ENCODE measurements around the gene SLC38A3.
"Not testable (repeated sequence)": the region's sequence is repeated elsewhere in the genome, so short reads cannot be mapped to it uniquely, and the experiment has no call there.

Gene SLC38A3

DNA sequence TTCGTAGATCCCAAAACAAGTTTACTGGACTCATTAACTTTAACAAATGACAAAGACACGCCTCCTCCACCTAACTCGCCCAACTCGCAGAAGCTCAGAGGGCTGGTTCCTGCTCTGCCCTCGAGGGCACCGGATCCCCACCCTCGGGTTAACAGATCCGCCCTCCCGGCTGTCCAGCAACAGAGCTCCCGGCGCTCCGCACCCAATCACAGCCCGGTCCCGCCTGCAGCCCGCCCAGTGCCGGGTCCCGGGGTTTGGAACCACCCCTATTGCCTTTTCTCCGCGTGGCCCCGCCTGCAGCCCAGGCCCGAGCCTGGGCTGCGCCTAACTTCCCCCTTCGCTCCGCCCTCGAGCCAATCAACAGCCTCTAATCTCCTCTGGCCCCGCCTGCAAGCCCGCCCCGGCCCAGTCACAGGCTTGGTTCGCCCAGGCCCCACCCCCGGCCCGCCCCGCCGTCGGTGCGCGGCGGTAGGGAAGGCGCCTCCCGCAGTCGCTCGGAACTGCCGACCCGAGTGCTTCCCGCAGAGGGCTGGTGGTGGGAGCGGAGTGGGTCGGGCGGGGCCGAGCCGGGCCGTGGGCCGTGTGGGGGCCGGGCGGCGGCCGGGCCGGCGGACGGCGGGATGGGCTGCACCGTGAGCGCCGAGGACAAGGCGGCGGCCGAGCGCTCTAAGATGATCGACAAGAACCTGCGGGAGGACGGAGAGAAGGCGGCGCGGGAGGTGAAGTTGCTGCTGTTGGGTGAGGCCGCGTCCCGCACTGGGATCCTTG is 30.8 kb downstream of the SLC38A3 start, which contains the start of gene GNAI2:
GNAI2 (plus strand) TSS at position 489 of the 768 bp plus-strand sequence; CDS start at position 621, 132 bp downstream.
- DNase-seq: peak; percentile 94

DNA sequence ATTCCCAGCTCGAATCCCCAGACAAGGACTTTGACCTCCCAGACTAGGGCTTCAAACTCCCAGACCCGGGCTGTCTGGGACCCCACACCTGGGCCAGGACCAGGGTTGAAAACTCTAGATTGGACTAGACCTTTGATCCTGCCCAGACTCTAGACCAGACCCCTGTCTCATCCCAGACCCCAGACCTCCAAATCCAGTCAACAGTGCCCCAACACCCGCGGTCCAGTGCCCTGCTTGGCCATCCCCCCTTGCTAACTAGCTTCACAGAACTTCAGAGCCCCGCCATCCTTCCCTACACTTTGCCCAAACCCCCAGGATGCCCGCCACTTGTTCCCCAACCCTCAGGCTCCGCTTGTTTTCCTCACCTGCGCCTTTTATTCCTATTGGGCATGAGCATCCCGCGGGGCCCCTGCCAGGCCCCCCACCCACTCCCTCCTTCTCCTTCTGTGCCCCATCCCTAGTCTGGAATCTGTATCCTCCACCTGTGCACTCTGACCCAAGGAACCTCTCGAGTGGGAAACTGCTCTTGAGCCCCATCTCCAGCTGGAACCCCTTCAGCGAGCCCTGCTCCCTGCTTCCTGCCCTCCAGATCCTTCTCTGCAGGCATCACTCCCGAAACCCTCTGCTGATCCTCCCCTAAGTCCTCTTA is 31.5 kb downstream of the SLC38A3 start:
- DNase-seq: no peak

DNA sequence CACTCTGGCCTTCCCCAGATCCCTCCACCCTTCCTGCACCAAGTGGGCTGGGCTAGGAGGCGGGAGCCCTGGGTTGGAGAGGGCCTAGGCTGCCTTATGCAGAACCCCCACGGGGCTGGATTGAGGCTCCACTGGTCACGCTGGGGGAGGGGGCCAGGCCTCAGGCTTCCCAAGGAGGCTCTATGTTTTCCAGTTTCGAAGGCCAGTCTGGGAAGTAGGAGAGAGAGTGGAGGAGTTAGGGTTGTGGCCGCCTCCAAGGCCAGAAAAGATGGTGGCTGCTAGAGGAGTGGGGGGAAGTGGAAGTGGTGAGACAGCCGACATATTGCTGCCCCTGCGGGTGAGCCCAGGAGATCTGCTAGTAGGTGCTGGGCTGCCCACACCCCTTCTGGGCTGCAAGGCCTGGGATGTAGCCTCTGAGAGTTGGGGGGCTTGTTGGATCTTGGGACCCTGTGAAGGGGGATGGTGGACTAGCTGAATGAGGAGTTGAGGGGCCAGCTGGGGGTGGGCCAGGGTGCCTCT is 32.1 kb downstream of the SLC38A3 start:
- DNase-seq: no peak

DNA sequence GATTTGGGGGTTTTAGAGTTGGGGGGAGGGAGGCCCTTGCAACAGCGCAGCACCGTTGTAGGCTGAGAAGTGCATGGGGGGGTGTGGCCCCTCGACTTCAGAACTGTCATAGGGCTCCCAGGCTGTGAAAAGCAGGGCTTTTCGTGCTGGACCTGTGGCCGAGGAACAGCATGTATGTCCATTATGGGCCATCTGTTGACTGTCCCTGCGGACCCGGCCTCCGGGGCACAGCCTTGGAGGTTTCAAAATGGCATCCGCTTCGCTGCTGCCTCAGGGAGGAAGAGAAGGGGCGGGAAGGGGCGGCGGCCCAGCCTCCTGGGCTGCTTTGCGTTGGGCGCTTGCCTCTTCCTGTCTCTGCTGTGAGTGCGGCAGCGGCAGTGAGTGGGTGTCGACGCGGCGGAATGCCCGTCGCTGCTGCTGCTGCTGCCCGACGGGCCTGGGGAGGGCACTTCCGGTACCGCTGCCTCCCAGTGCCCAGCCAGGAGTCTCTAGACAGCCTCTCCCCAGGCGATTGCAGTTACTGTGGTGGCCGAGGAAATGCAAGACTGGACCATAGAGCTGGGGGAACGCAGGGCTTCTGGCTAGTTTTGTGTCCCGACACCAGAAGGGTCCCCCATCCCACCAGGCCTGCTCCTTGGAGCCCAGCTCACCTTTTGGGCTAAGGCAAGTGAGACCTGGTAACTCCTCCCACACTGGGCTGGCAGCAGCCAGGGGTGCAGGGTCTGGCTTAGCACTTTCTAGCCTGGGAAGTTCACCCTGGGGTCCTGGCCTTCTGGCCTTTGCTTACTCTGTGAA is 32.9 kb downstream of the SLC38A3 start:
- peak; percentile 41 for DNase-seq

DNA sequence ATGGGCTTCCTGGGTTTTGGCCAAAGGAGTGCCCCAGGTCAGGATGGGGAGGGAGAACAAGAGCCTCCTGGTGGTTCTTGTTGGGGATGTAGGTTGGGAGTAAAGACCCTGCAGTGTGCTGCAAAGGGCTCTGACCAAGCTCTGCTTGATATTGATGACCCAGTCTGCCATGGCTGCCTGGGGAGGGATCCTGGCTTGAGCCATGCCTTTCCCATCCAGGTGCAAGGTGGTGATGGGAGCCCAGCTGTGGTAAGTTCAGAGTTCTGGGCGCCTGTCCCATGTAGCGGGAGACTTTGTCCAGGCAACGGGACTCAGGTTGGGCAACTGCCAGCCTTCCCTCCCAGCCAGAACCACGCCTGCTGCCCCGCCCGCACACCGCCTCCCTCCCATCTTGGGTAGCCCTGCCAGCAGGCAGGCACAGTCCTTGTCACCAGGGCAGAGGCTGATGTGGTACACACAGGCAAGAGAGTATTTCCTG is 33.5 kb downstream of the SLC38A3 start:
- DNase-seq: no peak

DNA sequence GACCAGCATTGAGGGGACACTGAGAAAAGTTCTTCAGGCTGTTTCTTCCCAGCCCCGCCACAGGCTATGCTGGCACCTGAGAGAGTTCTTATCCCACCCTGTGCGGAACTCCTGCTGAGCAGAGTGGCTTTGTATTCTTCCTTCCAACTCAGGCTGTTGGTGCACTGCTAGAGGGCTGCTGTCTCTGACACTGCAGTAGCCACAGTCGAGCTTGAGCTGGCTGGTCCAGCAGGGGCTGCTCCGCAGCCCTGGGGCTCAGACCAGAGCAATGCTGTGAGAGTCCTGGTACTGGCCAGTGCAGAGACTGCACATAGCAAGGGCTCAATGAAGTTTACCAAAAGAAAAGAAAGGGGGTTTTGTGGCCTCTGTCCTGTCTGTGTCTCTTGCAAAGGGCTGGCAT is 34.6 kb downstream of the SLC38A3 start:
- no peak for DNase-seq

DNA sequence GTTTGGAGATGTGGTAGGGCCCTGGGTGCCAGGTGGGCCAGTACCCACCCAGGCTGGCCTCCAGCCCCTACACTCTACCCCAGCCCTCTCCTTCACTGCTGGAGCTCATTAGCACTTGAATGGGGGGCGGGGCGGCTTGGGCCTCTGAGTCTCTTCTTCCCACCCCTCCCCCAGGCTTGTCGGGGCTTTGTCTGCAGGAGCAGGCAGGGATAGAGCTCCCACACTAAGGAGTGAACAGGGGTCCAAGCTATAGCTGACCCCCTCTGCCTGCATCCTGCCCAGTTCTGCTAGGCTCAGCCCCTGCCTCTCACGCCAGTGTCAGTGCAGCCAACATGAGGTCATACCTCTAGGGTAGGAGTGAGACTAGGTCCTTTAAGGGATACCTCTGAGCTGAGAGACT is 36.1 kb downstream of the SLC38A3 start:
- peak; percentile 36 for DNase-seq

DNA sequence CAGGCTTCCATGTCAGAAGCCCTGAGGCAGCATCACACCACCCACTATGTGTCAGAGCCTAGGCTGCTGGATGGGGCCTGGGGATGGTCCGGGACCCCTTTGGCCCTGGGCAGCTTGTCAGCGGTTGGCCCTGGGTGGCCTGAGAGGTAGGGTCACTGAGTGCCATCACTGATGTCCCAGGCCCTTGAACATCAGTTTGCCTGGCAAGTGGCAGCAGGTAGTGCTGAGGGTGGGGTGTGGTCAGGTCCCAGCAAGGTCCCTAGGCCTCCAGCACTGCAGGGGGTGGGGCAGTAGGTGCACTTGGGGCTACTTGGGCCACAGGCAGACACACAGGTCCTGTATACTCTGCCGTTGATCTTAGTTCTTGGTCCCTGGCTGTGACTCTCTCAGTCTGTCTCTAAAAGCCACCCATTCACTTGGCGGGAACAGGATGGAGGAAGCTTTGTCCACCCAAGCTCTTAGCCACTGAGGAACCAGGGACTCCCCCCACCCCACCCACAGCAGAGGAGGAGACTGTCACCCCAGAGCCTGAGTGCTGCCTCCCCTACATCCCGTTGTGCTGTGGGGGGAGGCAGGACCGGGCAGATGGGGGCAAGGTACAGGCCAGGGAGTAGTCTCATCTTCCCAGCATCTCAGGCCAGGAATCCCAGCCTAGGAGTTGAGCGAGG is 36.8 kb downstream of the SLC38A3 start:
- no peak for DNase-seq

DNA sequence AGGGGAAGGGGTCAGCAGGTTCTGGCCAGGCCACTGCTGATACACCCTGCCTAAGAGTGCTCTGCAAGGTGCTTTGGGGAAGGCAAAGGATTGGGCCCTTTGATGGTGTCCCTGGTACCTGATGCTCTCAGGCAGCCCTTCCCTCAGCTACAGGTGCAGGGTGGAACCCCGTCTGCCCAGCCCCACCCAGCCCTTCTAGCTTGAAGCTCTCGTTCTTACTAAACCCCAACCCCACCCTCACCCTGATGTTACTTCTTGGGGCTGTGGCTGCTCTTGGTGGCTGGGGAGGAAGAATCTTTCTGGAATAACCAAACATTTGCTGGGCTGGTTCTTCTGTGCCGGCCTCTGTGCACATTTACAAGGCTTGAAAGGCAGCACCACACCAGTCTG is 37.3 kb downstream of the SLC38A3 start:
- DNase-seq: no peak

DNA sequence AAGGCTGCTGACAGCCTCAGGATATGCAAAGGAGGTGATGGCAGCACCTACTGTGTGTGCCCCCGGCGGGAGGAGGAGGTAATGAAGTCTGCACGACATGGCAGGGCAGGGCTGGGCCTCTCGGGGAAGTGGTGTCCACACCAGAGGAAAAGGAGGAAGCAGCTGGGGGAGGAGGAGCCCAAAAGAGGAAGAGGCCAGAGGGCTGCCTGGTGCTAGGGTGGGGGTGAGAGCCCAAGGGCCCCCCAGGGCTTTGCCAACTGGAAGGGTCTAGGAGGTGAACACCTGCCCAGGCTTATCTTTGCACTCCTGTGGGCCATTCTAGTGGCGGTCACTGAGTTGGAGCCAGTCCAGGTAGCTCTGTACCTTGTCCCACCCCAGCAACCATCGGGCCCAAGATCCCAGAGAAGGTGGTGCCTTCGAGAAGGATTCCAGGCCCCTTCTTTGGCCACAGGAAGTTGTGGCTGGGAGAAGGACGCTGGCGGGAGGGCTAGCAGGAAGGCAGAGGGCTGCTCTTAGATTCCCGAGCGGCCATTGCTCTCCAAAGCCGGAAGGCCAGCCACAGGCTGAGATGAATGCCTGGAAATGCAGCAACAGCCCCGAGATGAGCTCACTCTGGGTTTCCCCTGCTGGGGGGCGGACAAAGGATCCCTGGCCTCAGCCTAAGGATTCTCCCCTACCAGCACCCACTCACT is 37.9 kb downstream of the SLC38A3 start:
- no peak for DNase-seq

DNA sequence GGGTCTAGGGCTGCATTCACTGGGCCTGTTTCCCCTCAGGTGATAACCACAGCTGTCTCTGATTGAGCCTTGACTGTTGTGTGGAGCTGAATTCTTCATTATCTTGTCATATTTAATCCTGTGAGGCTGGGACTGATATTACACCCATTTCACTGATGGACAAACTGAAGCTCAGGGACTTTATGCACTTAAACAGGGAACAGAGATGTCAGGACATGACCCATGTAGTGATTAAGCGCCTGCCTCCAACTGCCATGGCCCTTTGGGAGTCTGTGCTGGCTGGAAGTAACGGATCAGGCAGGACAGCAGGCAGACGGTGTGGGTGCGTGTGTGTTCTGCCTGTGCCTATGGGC is 38.4 kb downstream of the SLC38A3 start:
- no peak for DNase-seq

DNA sequence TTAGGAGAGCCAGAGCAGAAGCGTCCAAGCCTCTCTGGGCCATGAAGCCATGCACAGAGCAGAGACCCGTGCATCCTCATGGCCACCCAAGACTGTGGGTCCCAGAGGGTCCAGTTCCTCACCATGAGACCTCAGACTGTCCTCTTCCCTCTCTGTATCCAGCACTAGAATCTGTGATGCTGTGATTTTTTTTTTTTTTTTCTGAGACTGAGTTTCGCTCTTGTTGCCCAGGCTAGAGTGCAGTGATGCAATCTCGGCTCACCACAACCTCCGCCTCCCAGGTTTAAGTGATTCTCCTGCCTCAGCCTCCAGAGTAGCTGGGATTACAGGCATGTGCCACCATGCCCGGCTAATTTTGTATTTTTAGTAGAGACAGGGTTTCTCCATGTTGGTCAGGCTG is 39.7 kb downstream of the SLC38A3 start:
- not testable (repeated sequence) for DNase-seq

DNA sequence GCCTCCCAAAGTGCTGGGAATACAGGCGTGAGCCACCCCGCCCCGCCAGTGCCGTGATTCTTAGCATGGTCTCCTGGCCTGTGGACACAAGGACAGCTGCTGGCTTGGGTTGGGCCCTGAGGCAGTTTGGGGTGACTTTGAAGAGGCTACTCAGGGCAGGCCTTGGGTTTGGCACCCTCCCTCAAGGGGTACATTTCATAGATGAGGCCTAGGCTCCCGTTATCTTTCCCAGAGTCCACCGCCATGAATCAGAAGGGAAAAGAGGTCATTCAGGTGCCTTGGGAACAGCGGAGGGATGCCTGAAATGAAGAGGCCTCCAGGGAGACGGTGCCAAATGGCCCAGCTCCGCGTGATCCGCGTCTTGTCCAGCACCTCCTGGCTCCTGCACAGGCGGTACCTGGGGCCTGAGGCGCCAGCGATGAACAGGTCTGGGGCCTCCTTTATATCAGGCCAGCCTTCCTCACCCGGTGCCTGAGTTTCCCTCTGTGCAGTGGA is 40.2 kb downstream of the SLC38A3 start:
- DNase-seq: no peak

DNA sequence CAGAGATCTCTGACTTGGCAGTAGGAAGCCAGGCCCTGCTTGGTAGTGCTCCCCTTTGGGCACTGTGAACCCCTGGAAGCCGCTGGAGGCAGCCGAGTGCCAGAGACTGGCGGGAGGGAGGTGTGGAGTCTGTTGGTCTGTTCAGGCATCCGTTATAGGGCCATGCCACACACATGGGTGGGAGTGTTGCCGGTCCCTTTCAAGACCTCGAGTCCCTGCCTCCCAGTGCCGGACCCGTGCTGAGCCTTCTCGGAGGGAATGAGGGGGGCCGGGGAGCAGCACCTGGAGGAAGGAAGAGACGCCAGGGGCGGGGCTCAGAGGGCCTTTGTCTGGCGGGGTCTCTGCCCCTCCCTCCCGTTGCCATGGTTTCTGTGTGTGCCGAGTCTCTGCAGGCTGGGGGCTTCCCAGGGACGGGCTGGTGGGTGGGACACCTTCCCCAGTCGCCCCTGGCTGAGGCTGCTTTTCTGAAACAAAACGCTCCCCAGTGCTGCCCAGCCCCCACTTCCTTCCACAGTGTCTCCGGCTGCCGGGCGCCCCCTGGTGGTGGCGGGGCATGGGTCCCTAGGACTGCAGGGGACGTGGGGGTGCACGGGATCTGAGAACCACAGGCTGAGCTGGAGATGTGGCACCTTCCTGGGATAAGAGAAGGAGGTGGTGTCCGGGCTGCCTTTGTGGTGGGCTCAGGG is 40.9 kb downstream of the SLC38A3 start:
- DNase-seq: peak; percentile 70

DNA sequence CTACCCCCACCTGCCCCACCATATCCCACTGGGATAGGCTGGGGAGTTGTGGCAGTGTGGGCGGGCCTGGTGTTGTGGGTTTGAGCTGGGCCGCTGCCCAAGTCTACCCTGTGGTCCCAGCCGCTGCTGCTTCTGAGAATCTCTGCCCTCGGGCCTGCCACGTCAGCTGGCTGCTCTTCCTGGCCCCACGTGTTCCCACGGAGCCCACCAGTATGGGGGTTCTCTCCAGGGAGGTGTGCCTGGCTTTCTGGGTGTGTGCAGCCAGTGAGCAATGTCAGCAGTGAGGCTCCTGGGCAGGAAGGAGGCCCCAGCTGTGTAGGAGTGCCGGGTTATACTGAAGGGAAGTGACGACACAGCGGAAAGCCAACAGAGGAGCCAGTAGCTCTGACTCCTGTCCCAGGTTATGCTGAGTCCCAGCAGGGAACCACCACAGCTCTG is 41.5 kb downstream of the SLC38A3 start:
- no peak for DNase-seq

DNA sequence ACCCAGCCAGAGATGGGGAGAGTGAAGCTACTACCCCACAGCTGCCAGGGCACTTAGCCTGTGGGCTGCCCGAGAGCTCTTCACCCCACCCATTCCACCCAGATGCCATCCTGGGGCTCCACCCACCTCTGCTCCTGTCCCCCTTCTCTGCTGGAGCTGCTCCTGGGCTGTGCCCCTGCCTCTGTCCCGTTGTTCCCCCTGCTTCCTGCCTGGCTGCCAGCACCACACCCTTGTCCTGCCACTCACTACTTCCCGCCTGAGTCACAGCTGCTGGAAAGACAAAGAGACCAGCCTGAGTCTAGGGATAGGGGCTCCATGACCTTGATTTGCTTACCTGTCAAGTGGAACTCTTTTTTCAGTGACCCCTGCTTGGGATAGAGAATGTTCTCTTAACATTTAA is 43.3 kb downstream of the SLC38A3 start:
- no peak for DNase-seq

DNA sequence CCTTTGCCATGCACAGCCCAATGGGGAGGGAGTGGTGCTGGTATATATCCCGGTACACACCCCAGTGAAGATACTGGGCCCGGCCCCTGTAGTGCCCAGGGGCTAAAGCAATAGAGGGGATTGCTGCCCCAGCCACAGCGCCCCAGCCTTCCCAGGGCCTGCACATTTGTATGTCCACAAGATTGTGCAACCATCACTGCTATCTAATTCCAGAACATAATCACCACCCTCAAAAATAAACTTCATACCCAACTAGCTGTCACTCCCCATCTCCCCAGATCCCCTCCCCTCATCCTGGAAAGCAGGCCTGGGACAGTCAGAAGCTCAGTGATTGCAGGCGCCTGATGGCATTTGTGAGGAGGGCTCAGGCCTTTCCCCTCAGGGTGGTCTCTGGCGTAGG is 44.4 kb downstream of the SLC38A3 start:
- DNase-seq: no peak

DNA sequence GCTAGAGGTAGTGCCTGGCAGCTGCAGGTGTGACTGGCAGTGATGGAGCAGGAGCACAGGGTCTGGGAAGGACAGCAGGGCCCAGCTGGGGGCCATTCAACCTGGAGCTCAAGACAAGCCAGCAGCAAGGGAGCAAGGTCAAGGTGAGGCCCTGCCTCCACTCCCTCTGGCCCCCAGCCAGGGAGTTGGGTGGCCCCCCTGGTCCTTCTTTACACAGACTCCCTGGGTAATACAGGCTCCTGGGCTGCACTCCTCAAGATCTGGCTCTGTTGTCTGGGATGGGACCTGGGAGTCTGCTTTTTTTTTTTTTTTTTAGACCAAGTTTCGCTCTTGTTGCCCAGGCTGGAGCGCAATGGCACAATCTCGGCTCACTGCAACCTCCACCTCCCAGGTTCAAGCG is 45.4 kb downstream of the SLC38A3 start:
- DNase-seq: no peak

DNA sequence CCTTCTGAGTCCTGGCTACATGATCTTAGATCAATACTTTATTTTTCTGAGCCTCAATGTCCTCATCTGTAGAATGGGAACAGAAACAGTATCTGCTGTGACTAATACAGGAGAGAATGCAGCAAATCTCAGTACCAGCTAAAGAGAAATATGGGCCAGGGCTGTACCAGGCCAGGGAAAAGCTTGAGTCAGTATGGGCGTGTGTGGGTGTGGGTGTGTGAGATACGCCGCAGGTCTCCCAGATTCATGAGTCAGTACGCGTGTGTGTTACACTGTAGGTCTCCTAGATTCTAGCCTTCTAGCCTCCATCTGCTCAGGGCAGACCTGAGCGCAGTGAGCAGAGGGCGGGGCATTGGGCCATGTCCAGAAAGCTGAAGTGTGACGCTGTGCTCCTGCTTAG is 46.1 kb downstream of the SLC38A3 start:
- DNase-seq: no peak

DNA sequence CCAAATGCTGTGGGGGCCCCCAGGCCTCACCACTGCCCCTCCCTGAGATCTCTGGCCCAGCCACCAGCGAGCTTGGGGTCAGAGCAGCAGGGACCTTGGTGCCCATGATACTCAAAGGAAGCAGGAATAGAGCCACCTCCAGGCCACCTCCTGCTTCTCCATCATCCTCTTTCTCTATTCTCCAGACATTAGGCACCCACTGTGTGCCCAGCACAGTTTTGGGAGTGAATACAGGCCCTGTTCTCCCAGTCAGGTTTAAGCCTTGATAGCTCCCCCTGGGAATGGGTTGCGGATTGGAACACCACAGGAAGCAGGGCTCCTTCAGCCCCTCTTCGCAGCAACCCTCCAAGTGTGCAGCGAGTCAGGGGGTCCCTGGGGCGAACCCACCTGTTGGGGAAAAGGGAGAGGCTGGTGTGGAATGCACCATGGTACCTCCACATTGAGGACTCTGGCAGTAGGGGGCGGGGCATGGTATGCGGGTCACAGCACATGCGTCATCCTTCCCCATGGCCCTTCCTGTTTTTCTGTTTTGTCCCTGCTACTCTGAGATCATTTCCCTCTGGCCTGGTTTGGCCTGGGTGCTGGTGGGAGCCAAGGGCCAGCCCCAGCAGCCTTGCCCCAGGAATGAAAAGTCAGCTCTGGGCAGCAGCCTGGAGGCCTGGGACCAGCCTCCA is 49.6 kb downstream of the SLC38A3 start:
- no peak for DNase-seq

DNA sequence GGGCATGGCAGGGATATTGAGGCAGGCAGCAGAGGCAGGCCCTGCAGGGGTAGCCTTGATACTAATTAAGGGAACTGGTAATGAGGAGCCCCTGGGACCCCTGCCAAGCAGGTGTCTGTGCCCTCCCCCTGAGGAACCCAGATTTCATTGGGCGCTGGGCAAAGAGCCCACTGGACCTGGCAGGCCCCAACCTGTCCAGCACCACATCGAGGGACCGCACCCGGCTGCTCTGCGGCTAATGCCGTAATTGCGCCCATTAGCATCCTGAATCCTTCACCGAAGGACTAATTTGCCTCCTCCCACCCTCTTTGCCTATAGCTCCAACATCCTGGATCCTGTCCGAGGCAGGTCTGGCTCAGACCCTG is 50.2 kb downstream of the SLC38A3 start:
- no peak for DNase-seq

Measured in NCI-H2227 treated with DMSO at 0.1 percent for 48 hours (cell line).